Left renal cortex interstitium (tissue), 4 donors: ENCODE data around the gene ZFYVE16. TPM values are rescaled to one million over a fixed set of nuclear protein-coding genes. Genes with fewer than 3 reads are reported as not detected.
"Not testable (repeated sequence)": the region's sequence is repeated elsewhere in the genome, so short reads cannot be mapped to it uniquely, and the experiment has no call there.

Experiments used
- DNase-seq, 4 donors: peaks; one replicate each; pipeline ENCODE4 v3.0.0-alpha.2; 2013; ENCODE audit warnings: low read depth in 4 of 4, low spot score in 2 of 4, missing footprints in 1 of 4
- polyA plus RNA-seq, 4 donors: library from polyadenylated mRNA; unstranded; fragments of 120-200 nt; gene quantifications; one replicate each; pipeline ENCODE4 v1.2.1, GENCODE V29; 2013; ENCODE audit not compliant: insufficient read length in 4 of 4

ZFYVE16 gene
- polyA plus RNA-seq, 4 donors = 56.0 to 95.0 (median 68.6) TPM

DNA sequence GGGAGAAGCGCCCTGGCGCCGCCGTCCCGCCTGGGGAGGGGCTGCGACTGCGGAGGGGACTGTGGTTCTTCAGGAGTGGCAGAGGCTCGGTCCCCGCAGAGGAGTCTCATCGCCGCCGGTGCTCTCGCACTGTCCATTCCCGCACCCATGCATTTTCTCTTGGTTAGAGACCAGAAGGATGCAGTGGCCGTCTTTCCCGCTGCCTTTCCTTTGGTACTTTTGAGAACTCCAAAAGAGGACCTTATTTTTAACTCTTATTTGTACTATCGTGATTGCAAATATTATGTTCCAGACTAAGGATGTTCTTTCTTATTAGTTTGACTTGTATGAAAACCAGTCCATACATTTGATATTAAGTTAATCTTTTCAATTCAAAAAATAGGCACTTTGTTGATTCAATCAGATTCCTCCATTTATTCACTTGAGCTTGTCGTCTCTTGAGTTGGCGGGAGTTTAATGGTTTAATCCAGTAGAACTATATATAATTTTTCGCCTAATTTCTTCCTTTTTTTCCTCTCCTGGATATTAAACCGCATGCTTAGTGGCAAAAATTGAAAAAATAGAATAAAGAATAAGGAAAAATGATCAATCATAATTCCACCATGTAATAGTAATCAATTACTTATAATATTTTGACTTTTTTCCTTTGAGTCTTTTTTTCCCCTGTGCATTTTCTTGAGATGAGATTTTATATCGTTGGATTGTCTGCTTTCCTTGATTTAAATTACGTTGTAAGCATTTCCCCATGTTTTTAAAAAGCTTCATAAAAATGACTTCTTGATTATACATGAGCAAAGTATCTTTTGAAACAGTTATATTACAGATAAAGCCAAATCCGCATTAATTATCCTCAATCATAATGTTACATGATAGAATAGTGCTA lies 861 bp downstream of the ZFYVE16 start:
- DNase-seq = peak in 3 of 4 donors; percentile 41 to 71 (median 59)

GRCh38 chr5:80409367-80409966 lies 1.6 kb downstream of the ZFYVE16 start:
- peak in 2 of 4 donors; percentile 27 to 52 for DNase-seq

DNA sequence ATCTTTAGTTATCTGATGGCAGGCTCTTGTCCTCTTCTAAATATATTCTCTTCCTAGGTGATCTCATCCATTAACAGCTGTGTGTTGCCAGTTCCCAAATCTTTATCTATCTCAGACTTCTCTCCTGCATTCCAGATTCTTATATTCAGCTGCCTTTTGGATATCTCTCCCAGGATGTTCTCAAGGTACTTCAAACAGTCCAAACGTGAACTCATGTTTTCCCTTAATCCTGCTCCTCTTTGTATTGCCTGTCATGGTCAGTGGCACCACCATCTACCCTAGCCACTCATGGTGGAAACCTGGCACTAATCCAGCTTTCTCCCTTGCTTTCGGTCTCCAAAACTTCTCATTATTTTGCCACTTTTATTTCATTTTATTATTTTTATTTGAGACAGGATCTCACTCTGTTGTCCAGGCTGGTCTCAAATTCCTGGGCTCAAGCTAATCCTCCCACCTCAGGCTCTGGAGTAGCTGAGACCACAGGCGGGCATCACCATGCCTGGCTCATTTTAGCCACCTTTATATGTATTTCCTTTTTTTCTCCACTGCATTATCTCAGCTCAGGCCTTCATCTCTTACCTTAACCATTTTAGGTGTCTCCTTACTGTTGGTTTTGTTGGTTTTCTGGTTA lies 3.8 kb downstream of the ZFYVE16 start:
- no peak for DNase-seq

- DNase-seq = no peak
These were observed 6.2 kb downstream of the ZFYVE16 start for GRCh38 chr5:80414113-80414512.

- DNase-seq = no peak
These were observed 10.1 kb downstream of the ZFYVE16 start for GRCh38 chr5:80417973-80418372.

GRCh38 chr5:80424365-80424764 lies 16.5 kb downstream of the ZFYVE16 start:
- not testable (repeated sequence) for DNase-seq

DNA sequence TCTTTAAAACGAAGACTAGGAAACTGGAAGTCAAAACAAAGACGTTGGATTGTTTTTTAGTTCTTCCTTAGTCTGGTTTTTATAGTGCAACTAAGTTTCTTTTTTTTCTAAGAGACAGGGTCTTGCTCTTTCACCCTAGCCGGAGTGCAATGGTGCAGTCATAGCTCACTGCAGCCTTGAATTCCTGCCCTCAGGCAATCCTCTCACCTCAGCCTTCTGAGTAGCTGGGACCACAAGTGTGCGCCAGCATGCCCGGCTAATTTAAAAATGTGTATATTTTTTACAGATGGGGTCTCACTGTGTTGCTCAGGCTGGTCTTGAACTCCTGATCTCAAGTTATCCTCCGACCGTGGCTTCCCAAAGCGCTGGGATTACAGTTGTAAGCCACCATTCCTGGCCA lies 27.6 kb downstream of the ZFYVE16 start:
- DNase-seq = no peak

- DNase-seq = no peak
These were observed 29.5 kb downstream of the ZFYVE16 start for GRCh38 chr5:80437326-80437725.

GRCh38 chr5:80438739-80439138 lies 30.9 kb downstream of the ZFYVE16 start:
- DNase-seq = no peak

DNA sequence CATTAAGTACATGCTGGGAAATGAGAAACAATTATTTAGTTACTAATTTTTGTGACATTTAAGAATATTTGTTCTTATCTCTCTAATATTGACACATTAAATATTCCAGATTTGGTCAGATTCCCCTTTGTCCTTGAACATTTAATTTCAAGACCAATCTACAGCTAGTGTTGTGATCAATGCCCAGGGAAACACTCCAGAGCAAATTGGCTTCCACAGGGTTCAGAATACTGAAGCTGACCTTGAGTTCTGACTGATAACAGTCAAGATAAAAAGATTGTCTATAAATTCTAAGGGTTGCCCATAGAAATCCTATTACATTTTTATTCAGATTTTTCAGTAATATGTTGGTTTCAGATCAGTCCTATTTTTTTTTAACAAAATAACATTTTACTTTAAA lies 31.3 kb downstream of the ZFYVE16 start:
- DNase-seq = no peak

DNA sequence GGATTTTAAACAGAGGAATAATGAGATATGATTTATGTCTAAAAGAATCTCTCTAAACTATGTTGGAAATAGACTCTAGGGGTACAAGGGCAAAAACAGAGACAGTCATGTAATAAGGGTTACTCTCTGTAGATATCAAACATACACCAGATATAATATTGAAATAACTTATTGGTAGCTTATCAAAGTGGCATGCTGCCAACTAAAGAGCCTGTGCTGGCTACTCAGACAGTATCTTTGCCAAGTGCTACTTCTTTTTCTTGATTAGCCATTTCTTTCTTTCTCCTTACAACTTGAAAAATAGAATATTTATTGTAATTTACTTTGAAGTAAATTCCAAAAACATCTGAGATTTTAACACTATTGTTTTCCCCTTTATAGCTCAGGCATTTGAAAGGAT lies 34.9 kb downstream of the ZFYVE16 start:
- no peak for DNase-seq

- DNase-seq = no peak
These were observed 45.5 kb downstream of the ZFYVE16 start for GRCh38 chr5:80453366-80453765.

- no peak for DNase-seq
These were observed 55.4 kb downstream of the ZFYVE16 start for GRCh38 chr5:80463269-80463668.

- no peak for DNase-seq
These were observed 59.0 kb downstream of the ZFYVE16 start for GRCh38 chr5:80466669-80467485.

- DNase-seq = no peak
These were observed 60.3 kb downstream of the ZFYVE16 start for GRCh38 chr5:80468131-80468530.

- not testable (repeated sequence) for DNase-seq
These were observed 62.8 kb downstream of the ZFYVE16 start for GRCh38 chr5:80470631-80471030.

DNA sequence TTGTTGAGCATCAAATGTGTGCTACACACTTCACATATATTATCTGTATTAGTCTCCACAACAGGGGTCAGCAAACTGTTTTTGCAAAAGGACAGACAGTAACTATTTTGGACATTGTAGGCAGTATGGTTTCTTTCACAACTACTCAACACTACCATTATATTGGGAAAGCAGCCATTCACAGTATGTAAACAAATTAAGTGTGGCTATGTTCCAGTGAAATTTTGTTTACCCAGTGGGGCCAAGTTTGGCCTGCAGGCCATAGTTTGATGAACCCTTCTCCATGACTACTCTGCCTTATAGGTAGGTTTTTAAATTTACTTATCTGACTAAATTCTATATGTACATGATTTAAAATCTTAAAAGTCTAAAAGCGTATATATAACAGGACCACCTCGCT lies 67.1 kb downstream of the ZFYVE16 start:
- no peak for DNase-seq

DNA sequence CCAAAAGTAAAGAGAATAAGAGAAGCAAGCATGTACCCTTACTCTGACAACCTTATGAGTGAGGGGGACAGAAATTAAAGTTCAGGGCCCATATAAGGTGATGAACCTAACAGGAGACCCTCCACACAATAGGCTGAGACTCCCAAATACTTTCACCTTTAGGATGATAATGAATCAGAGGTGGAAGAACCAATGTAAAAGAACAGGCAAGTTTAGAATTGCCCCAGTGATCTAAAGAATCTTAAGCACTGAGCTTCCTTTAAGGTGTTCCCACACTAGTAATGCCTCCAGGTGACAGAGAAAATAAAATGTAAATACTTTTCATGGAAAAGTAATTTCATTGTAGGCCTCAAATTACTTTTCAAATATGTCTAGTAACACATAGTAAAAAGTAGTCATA lies 71.8 kb downstream of the ZFYVE16 start:
- no peak for DNase-seq

DNA sequence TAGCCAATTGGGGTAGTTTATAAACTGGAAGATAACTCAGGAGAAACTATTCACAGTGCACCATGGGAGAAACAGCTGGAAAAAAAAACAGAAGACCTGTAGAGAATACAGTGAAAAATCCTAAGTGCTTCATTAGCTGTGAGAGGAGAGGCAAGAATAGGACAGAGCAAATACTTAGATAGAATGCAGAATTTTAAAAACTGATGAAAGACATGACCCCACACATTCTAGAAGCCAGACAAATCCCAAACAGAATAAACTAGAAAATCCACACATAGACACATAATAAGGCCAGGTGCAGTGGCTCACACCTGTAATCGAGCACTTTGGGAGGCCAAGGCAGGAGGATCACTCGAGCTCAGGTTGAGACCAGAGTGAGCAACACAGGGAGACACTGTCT lies 72.5 kb downstream of the ZFYVE16 start:
- no peak for DNase-seq

DNA sequence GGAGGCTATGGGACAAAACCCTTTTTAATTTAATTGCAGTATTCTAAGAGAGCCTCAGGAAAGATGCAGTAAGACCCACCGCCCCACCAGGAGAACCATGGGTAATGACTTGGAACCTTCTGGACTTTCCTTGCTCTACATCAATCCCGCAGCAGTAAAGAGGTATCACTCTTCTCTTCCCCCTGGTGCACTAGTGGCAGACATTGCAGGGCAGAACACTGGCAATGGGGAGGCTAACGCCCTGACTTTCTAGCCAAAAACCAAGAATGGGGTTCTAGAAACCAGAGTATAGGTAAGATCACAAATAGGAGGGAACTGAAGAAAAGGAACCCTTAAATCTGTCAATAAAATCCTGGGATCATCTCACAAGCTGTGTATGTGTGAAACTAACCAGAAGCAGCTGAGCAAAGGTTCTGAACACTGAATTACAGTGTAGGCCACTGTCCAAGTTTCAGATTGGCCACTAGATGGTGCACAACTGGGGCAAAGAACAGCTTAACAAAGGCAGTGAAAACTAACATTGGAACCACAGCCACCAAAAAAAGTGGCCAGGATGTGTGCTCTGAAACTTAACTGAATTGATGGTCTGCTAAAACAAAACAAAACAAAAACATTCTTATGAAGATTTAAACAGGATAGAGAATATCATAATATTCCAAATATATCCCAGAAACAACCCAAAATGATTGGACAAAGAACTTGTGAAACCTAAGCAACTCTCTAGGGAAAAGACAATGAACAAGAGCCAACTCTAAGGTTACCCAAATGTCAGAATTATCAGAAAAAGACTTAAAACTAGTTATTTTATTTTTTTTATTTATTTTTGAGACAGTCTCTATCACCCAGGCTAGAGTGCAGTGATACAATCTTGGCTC lies 73.4 kb downstream of the ZFYVE16 start:
- DNase-seq = no peak
